Coronary artery (tissue), 2 donors: ENCODE measurements around the gene RSKR.
A peak's percentile ranks its signal among the peaks of the same experiment; 100 is the strongest.
"Not testable (repeated sequence)": the region's sequence is repeated elsewhere in the genome, so short reads cannot be mapped to it uniquely, and the experiment has no call there.

ENCODE experiments used
- DNase-seq: peaks from one replicate; pipeline ENCODE4 v3.0.0-alpha.2; 2017; ENCODE audit warnings: low spot score
- H3K27ac ChIP-seq, 2 donors: fragments of 200-600 bp; sonication (generic); one replicate each; pipeline ENCODE4 v1.5.1; 2016 to 2019
- H3K4me3 ChIP-seq: fragments of 200-600 bp; sonication (generic); 2 replicates; pipeline ENCODE4 v1.5.1; 2016; ENCODE audit warnings: mild to moderate bottlenecking, moderate library complexity
- TF ChIP-seq, protein P1 (sequence below): fragments of 200-600 bp; sonication (generic); IDR thresholded peaks from one replicate; pipeline ENCODE4 v1.5.1; 2019; ENCODE audit warnings: antibody characterized with exemption

Gene RSKR

DNA sequence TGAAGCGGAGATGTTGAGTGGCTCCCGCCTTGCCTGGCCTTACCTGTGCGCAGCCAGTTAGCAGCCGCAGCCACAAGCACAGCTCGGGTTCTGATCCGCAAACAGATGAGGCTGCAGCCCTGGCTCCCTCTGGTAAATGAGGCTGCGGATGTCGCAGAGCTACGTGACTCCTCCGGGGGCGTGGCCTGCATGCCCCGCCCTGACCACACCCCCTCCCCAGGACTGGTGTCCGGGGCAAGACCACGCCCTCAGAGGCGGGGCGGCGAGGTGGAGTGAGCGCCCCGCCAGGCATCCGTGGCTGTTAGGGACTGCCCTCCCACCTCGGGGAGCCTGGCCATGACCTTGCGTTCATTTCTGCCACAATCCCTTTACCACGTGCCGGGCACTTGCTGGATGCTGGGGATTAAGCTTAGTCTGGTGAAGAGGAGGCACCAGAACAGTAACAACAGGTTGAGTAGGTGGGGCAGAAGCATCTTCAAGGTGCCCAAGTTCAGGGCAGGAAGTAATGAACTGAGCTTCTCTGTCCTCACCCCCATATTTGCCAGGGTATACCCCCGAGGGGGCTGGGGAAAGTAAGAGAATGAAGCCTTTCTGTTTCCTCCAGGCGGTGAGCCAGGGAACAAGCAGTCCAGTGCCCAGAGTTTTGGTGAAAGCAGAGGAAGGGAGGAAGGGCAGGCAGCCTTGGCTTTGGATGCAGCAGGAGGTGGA lies 37.1 kb downstream of the RSKR start, which contains the start of gene ALDOC:
Gene ALDOC (minus strand): TSS at position 138 of the 708 bp plus-strand sequence. CDS start 1,363 bp downstream, outside the sequence.
- TF ChIP-seq, protein P1, sequence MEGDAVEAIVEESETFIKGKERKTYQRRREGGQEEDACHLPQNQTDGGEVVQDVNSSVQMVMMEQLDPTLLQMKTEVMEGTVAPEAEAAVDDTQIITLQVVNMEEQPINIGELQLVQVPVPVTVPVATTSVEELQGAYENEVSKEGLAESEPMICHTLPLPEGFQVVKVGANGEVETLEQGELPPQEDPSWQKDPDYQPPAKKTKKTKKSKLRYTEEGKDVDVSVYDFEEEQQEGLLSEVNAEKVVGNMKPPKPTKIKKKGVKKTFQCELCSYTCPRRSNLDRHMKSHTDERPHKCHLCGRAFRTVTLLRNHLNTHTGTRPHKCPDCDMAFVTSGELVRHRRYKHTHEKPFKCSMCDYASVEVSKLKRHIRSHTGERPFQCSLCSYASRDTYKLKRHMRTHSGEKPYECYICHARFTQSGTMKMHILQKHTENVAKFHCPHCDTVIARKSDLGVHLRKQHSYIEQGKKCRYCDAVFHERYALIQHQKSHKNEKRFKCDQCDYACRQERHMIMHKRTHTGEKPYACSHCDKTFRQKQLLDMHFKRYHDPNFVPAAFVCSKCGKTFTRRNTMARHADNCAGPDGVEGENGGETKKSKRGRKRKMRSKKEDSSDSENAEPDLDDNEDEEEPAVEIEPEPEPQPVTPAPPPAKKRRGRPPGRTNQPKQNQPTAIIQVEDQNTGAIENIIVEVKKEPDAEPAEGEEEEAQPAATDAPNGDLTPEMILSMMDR, result no peak
- peak; percentile 93 for DNase-seq
- peak within 1 kb of the TSS; percentile 55 for H3K4me3 ChIP-seq
- H3K27ac ChIP-seq, result peak within 1 kb of the TSS in 1 of 2 donors; percentile 42

DNA sequence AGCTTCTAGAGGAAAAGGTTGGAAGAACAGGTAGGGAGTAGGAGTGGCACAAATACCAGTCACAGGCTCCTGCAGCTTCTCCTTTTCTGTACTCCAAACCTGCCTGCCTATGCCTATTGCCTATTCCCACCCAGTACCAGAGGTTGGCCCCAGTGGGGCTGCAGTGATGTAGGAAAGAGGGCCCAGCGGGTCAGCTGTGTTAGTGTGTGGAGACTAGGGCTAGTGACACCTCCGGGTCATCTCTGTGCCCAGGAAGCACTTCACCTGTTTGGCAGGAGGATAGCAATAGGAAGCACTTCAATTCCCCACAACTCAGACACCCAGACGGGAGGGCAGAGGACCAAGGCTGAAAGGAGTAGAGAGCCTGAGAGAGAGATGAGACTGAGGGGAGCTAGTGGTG lies 38.0 kb downstream of the RSKR start:
- not testable (repeated sequence) for H3K27ac ChIP-seq, DNase-seq, H3K4me3 ChIP-seq

DNA sequence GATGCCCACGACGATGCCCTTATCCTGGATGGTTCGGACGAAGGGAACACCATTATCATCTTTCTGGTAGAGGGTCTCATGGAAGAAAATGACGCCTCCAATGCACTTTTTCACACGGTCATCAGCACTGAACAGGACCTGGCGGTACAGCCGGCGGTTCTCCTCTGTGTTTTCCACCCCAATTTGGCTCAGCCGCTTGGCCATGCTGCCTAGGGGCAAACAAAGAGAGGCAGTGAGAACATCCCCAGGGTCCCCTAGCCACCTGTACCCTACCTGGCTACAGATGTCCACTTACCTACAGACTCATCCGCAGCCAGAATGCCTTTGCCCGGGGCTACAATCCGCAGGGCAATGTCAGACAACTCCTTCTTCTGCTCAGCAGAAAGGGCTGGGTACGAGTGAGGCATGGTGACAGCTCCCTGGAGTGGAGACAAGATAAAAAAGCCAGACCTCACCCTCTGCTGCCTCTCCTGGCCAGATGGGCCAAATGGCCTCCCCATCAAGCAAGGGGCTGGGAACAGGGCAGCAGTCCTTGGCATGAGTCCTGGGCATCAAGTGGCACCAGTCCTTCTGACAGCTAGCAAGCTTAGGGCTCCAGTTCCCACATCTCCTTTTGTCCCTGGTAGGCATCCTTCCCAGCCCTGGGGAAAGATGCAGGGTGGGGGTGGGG lies 38.7 kb downstream of the RSKR start:
- Histone ChIP-seq H3K27ac (no peak overlapping the region), H3K4me3 (no peak overlapping the region)
- TF ChIP-seq, protein P1, result no peak
- peak; percentile 62 for DNase-seq

DNA sequence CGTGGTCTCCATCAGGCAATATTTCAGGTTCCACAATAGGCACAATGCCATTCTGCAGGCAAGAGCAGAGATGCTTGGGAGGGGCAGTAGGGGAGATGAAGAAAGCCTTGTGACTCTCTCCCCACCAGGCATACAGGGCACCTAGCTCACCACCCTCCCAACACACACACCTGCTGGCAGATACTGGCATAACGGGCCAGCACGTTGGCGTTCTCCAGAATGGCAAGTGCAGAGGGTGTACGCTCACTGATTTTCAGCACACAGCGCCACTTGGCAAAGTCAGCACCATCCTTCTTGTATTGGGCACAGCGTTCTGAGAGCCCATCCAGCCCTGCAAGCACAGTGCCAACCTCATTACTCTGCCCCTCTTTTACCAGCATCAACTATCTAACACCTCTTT lies 39.5 kb downstream of the RSKR start:
- peak; percentile 40 for DNase-seq
- Histone ChIP-seq H3K27ac (no peak overlapping the region), H3K4me3 (no peak overlapping the region)
- TF ChIP-seq, protein P1, result no peak

DNA sequence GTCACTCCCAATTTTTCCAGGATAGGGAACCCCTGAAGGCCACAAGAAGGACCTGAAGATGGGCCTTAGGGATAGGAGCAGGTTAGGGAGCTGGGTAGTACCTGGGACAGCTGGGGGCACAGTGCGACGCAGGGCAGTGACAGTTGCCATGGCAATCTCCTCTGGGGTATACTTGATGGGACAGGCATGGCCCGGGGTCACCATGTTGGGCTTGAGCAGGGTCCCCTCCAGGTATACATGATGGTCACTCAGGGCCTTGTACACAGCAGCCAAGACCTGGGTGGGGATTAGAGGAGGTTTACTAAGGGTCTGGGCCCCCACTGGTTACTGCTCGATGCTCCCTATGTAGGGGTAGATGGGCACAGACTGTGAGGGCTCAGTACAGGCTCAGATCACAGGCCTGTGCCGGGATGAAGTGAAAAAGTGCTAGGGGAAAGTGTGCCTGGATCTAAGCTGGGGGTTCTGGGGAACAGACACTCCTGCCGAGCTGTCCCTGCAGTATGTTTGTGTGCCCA lies 40.0 kb downstream of the RSKR start:
- TF ChIP-seq, protein P1, result no peak

DNA sequence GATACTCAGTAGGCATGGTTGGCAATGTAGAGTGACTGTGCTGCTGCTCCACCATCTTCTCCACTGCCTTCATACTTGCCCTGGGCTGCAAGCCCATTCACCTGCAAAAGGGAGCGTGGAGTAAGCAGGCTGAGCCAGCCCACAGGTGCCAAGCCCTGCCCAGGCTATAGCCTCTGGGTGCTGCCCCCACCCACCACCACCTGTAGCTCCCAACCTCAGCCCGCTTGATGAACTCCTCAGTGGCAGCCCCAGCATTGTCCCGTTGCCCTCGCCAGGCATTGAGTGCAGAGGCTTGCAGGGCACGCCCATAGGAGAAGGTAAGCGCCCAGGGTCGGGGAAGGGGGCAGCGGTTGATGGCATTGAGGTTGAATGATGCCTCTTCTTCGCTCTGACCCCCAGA lies 40.5 kb downstream of the RSKR start:
- H3K4me3 ChIP-seq, result no peak overlapping the region
- H3K27ac ChIP-seq, result no peak overlapping the region
- peak; percentile 66 for DNase-seq
- TF ChIP-seq, protein P1, result no peak

More for the DNA sequence above, 40.0 kb downstream of the RSKR start:
- Histone ChIP-seq H3K4me3 (no peak overlapping the region), H3K27ac (no peak overlapping the region)
- peak; percentile 64 for DNase-seq

DNA sequence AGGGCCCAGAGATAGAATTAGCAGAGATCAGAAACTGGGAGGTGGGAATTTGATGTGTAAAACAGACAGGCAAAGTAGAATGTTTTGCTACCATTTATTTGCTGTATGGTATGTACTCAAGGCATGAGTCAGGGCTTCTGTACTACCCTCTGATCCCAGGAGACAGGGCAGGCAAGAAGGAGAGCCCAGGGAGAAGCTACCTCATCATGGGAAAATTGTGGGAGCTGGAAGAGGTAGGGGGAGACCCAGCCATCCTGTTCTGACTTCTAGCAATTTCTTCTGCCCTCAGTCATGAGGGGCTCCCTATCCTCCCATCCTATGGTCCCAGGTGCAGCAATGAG lies 41.0 kb downstream of the RSKR start:
- TF ChIP-seq, protein P1, result no peak

More for the DNA sequence above, 41.0 kb downstream of the RSKR start:
- no peak overlapping the region for H3K4me3 ChIP-seq
- no peak overlapping the region for H3K27ac ChIP-seq
- no peak for DNase-seq
